T-helper 1 cell treated with Interleukin-12 subunit alpha and Interleukin-12 subunit beta and Interleukin-4 antibody, amounts not matched to agents 30 μg/mL and 1 μg/mL, for 36 hours (primary cell): ENCODE results near the gene MUC12.
"Not testable (repeated sequence)": the region's sequence is repeated elsewhere in the genome, so short reads cannot be mapped to it uniquely, and the experiment has no call there.

Experiments used
- H3K27ac Mint-ChIP-seq: one replicate; pipeline ENCODE4 v1.8.0; 2021; ENCODE audit warnings: mild to moderate bottlenecking, mixed read lengths
- H3K27me3 Mint-ChIP-seq: one replicate; pipeline ENCODE4 v1.8.0; 2021; ENCODE audit warnings: low read depth, mixed read lengths
- H3K36me3 Mint-ChIP-seq: one replicate; pipeline ENCODE4 v1.8.0; 2021; ENCODE audit warnings: low read depth, mixed read lengths
- H3K4me1 Mint-ChIP-seq: one replicate; pipeline ENCODE4 v1.8.0; 2021; ENCODE audit warnings: low read depth, mixed read lengths
- H3K4me3 Mint-ChIP-seq: one replicate; pipeline ENCODE4 v1.8.0; 2021; ENCODE audit warnings: mild to moderate bottlenecking, moderate library complexity, mixed read lengths
- H3K9me3 Mint-ChIP-seq: one replicate; pipeline ENCODE4 v1.8.0; 2021; ENCODE audit warnings: mixed read lengths

MUC12 gene

DNA sequence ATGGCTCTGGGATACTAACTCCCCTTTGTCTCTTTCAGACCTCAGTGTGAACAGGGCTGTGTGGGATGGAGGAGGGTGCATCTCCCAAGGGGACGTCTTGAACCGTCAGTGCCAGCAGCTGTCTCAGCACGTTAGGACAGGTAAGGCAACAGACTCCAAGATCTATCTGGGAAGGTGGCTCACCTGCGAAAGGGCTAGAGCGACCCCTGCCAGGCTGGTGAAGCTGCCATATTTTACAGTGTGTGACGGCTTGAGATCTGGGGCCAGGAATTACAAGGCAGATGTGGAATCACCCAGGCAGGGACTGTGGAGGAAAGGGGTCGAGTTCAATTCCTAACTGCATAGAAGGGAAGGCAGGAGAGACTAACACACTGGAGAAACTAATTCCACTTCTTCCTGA, 61.7 kb downstream of the MUC12 start:
- H3K27me3 Mint-ChIP-seq, result peaks cover 10% of the 10 kb centered on the region
- H3K27ac Mint-ChIP-seq, result no peak overlapping the region
- H3K9me3 Mint-ChIP-seq, result peaks cover 2% of the 10 kb centered on the region
- no peaks in the 10 kb centered on the region for H3K36me3 Mint-ChIP-seq
- no peak overlapping the region for H3K4me3 Mint-ChIP-seq
- no peaks in the 10 kb centered on the region for H3K4me1 Mint-ChIP-seq

DNA sequence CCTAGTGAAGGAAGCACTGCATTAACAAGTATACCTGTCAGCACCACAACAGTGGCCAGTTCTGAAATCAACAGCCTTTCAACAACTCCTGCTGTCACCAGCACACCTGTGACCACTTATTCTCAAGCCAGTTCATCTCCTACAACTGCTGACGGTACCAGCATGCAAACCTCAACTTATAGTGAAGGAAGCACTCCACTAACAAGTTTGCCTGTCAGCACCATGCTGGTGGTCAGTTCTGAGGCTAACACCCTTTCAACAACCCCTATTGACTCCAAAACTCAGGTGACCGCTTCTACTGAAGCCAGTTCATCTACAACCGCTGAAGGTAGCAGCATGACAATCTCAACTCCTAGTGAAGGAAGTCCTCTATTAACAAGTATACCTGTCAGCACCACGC, 66.6 kb downstream of the MUC12 start:
- H3K9me3 Mint-ChIP-seq, result peaks cover 4% of the 10 kb centered on the region
- no peak overlapping the region for H3K27ac Mint-ChIP-seq
- peaks cover 7% of the 10 kb centered on the region for H3K27me3 Mint-ChIP-seq
- no peak overlapping the region for H3K4me3 Mint-ChIP-seq
- H3K36me3 Mint-ChIP-seq, result no peaks in the 10 kb centered on the region
- no peaks in the 10 kb centered on the region for H3K4me1 Mint-ChIP-seq

DNA sequence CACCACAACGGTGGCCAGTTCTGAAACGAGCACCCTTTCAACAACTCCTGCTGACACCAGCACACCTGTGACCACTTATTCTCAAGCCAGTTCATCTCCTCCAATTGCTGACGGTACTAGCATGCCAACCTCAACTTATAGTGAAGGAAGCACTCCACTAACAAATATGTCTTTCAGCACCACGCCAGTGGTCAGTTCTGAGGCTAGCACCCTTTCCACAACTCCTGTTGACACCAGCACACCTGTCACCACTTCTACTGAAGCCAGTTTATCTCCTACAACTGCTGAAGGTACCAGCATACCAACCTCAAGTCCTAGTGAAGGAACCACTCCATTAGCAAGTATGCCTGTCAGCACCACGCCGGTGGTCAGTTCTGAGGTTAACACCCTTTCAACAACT, 71.9 kb downstream of the MUC12 start:
- not testable (repeated sequence) for H3K36me3 Mint-ChIP-seq, H3K27ac Mint-ChIP-seq, H3K4me3 Mint-ChIP-seq, H3K4me1 Mint-ChIP-seq, H3K27me3 Mint-ChIP-seq, H3K9me3 Mint-ChIP-seq

DNA sequence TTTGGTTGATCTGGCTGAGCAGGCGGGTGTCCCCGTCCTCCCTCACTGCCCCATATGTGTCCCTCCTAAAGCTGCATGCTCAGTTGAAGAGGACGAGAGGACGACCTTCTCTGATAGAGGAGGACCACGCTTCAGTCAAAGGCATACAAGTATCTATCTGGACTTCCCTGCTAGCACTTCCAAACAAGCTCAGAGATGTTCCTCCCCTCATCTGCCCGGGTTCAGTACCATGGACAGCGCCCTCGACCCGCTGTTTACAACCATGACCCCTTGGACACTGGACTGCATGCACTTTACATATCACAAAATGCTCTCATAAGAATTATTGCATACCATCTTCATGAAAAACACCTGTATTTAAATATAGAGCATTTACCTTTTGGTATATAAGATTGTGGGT, 89.0 kb downstream of the MUC12 start:
- Mint-ChIP-seq H3K9me3 (no peaks in the 10 kb centered on the region), H3K27ac (no peak overlapping the region), H3K4me3 (no peak overlapping the region), H3K4me1 (peaks cover 2% of the 10 kb centered on the region), H3K36me3 (no peaks in the 10 kb centered on the region), H3K27me3 (peaks cover 36% of the 10 kb centered on the region)

DNA sequence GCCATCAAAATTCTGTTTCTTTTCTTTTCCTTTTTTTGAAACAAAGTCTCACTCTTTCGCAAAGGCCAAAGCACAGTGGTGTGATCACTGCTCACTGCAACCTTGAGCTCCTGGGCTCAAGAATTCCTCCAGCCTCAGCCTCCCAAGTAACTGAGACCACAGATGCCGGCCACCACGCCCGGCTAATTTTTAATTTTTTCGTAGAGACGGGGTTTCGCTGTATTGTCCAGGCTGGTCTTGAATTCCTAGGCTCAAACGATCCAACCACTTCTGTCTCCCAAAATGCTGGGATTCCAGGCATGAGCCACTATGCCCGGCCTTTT, 90.2 kb downstream of the MUC12 start:
- Mint-ChIP-seq H3K27me3 (peaks cover 33% of the 10 kb centered on the region), H3K4me3 (no peak overlapping the region), H3K4me1 (peaks cover 2% of the 10 kb centered on the region), H3K9me3 (no peaks in the 10 kb centered on the region), H3K27ac (no peak overlapping the region), H3K36me3 (no peaks in the 10 kb centered on the region)

DNA sequence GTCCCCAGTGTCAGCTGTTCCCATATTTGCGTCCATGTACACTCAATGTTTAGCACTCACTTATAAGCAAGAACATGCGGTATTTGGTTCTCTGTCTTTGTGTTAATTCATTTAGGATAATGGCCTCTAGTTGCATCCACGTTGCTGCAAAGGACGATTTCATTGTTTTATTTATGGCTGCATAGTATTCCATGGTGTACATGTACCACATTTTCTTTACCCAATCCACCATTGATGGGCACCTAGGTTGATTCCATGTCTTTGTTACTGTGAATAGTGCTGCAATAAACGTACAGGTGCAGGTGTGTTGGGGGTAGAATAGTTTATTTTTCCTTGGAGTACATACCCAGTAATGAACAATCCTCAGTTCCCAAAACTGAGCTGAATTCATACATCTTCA, 91.6 kb downstream of the MUC12 start:
- no peak overlapping the region for H3K4me3 Mint-ChIP-seq
- peaks cover 2% of the 10 kb centered on the region for H3K4me1 Mint-ChIP-seq
- H3K36me3 Mint-ChIP-seq, result no peaks in the 10 kb centered on the region
- no peaks in the 10 kb centered on the region for H3K9me3 Mint-ChIP-seq
- no peak overlapping the region for H3K27ac Mint-ChIP-seq
- H3K27me3 Mint-ChIP-seq, result peaks cover 31% of the 10 kb centered on the region

DNA sequence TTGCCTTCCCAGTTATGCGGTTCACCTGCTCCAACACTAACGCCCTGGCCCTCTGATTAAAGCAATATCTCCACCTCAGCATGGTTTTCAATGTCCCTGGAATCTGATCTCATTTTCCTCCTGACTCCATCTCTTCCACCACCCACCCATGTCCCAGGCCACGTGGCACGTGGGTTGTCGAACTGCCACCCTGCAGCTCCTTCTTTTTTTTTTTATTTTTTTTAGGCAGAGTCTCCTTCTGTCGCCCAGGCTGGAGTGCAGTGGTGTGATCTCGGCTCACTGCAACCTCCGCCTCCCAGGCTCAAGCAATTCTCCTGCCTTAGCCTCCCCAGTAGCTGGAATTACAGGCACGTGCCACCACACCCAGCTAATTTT, 94.8 kb downstream of the MUC12 start:
- H3K27ac Mint-ChIP-seq, result not testable (repeated sequence)

DNA sequence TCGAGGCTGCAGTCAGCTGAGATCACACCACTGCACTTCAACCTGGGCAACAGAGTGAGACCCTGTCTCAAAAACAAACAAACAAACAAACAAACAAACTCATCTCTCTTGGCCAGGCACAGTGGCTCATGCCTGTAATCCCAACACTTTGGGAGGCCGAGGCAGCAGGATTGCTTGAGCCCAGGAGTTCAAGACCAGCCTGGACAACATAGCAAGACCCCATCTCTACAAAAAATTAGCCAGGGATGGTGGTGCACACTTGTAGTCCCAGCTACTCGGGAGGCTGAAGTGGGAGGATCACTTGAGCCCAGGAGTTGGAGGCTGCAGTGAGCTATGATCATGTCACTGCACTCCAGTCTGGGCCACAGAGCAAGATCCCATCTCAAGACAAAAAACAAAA, 95.8 kb downstream of the MUC12 start:
- H3K4me1 Mint-ChIP-seq, H3K27ac Mint-ChIP-seq, H3K36me3 Mint-ChIP-seq, H3K9me3 Mint-ChIP-seq, H3K4me3 Mint-ChIP-seq: not testable (repeated sequence)
- peaks cover 13% of the 10 kb centered on the region for H3K27me3 Mint-ChIP-seq

More for the DNA sequence above, 94.8 kb downstream of the MUC12 start:
- not testable (repeated sequence) for H3K4me3 Mint-ChIP-seq, H3K36me3 Mint-ChIP-seq, H3K4me1 Mint-ChIP-seq, H3K9me3 Mint-ChIP-seq
- peaks cover 17% of the 10 kb centered on the region for H3K27me3 Mint-ChIP-seq

DNA sequence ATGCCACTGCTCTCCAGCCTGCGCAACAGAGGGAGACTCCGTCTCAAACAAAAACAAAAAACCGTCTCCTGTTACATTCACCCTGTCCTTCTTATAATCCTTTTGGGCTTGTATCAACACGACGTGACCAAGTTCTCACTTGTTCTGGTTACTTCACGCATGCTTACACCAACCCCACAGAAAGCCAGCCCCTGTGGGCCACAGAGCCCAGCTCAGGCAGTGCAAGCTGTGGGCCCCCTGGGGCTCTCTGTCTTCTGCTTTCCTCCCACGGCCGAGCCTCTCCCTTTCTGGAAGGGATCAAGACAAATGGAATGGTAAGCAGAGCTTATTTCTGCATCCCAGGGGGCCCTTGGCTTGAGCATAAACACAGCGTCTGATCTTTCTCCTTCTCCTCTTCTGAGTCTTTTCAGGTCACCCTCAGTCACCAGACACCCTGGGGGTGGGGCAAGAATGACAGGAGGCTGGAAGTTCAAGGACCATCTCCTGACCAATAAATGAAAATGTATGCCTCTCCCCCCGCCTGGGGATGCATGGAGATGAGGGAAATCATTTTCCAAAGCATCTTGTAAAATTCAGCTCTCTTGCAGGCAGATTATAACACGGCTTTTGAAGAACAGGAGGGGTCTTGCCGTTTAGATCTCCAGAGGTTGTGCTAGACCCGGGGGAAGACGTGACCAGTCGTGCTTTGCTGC, 96.9 kb downstream of the MUC12 start:
- Mint-ChIP-seq H3K4me1 (no peaks in the 10 kb centered on the region), H3K27ac (no peak overlapping the region), H3K36me3 (no peaks in the 10 kb centered on the region), H3K27me3 (peaks cover 13% of the 10 kb centered on the region), H3K9me3 (no peaks in the 10 kb centered on the region), H3K4me3 (no peak overlapping the region)

DNA sequence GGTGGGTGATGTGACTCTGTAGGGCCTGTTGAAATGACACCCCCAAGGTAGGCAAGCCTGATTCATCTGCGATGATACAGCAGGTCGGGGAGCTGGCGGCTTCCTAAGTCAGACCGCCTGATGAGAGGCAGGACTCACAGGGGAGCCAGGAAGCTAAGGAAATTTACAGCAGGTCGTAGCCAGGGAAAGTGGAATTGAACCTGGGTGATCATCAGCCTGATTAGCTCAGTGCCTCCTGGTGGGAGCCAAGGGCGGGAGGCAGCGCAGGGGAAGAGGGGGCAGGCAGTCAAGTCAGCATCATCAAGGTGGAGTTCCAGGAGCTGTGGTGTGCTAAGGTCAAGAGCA, 97.4 kb downstream of the MUC12 start:
- H3K9me3 Mint-ChIP-seq, result no peaks in the 10 kb centered on the region
- no peak overlapping the region for H3K4me3 Mint-ChIP-seq
- no peak overlapping the region for H3K27ac Mint-ChIP-seq
- peaks cover 14% of the 10 kb centered on the region for H3K27me3 Mint-ChIP-seq
- H3K4me1 Mint-ChIP-seq, result no peaks in the 10 kb centered on the region
- H3K36me3 Mint-ChIP-seq, result no peaks in the 10 kb centered on the region

DNA sequence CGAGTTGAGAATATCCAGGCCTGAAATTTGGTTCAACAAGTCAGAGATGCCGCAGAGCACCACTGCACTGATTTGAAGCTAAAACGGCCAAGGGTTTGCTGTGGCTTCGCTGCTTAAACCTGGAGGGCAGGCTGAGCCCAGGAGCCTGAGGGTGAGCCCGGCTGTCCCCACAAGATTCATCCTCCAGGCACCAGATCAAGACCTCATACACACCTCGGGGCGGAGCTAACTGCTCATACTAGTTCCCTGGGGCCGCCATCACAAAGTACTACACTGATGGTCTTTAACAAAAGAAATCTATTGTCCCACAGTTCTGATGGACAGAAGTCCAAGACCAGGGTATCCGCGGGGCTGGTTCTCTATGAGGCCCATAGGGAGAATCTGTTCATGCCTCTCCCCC, 99.0 kb downstream of the MUC12 start:
- no peaks in the 10 kb centered on the region for H3K4me1 Mint-ChIP-seq

More for the DNA sequence above, 99.0 kb downstream of the MUC12 start:
- no peak overlapping the region for H3K27ac Mint-ChIP-seq
- peaks cover 1% of the 10 kb centered on the region for H3K36me3 Mint-ChIP-seq
- H3K27me3 Mint-ChIP-seq, result peaks cover 21% of the 10 kb centered on the region
- H3K9me3 Mint-ChIP-seq, result no peaks in the 10 kb centered on the region
- H3K4me3 Mint-ChIP-seq, result no peak overlapping the region
